ENCODE results near the gene RNASE8. TPM values are rescaled to one million over a fixed set of nuclear protein-coding genes. Genes with fewer than 3 reads are reported as not detected.
"Not testable (repeated sequence)": the region's sequence is repeated elsewhere in the genome, so short reads cannot be mapped to it uniquely, and the experiment has no call there.

The RNASE8 gene
- total RNA-seq, 1 donor from 2014 or later: not detected

GRCh38 chr14:21030531-21030930 is 27.1 kb upstream of the RNASE8 start:
- no peak for DNase-seq

GRCh38 chr14:21032326-21033132 is 25.1 kb upstream of the RNASE8 start:
- DNase-seq: no peak

- DNase-seq: no peak
Measured at GRCh38 chr14:21033133-21033698, 24.4 kb upstream of the RNASE8 start.

- DNase-seq: no peak
Measured at GRCh38 chr14:21034707-21035106, 22.9 kb upstream of the RNASE8 start, which contains the start of gene RNASE13. Gene RNASE13, minus strand, starts transcription at chr14:21034807. Its CDS starts 519 bp downstream, at chr14:21034288.

GRCh38 chr14:21036751-21037150 is 20.9 kb upstream of the RNASE8 start:
- DNase-seq: no peak

GRCh38 chr14:21037156-21037555 is 20.5 kb upstream of the RNASE8 start:
- DNase-seq: no peak

GRCh38 chr14:21038441-21039422 is 18.9 kb upstream of the RNASE8 start:
- peak; percentile 88 for DNase-seq

- DNase-seq: peak; percentile 62
Measured at GRCh38 chr14:21039585-21040369, 17.8 kb upstream of the RNASE8 start.

- no peak for DNase-seq
Measured at GRCh38 chr14:21040370-21040925, 17.2 kb upstream of the RNASE8 start.

- not testable (repeated sequence) for DNase-seq
Measured at GRCh38 chr14:21040941-21041340, 16.7 kb upstream of the RNASE8 start.

GRCh38 chr14:21041676-21042433 is 15.8 kb upstream of the RNASE8 start, which contains the start of gene RNASE7:
Gene RNASE7, plus strand, starts transcription at chr14:21042362. Its CDS starts 631 bp downstream, at chr14:21042993.
- no peak for DNase-seq

GRCh38 chr14:21042918-21043317 is 14.7 kb upstream of the RNASE8 start:
- no peak for DNase-seq

GRCh38 chr14:21043387-21043973 is 14.1 kb upstream of the RNASE8 start:
- no peak for DNase-seq

GRCh38 chr14:21043974-21044618 is 13.5 kb upstream of the RNASE8 start:
- no peak for DNase-seq

GRCh38 chr14:21047378-21047781 is 10.2 kb upstream of the RNASE8 start:
- no peak for DNase-seq

- DNase-seq: no peak
Measured at GRCh38 chr14:21048638-21049037, 9.0 kb upstream of the RNASE8 start.

GRCh38 chr14:21049271-21049673 is 8.3 kb upstream of the RNASE8 start:
- DNase-seq: no peak

- no peak for DNase-seq
Measured at GRCh38 chr14:21050597-21050996, 7.0 kb upstream of the RNASE8 start.

All from skin of body (tissue), 2 donors.